CD4-positive, alpha-beta T cell treated with Interleukin-17A for 1 hour (primary cell): ENCODE measurements around the gene SLC17A5.
"Not testable (repeated sequence)": the region's sequence is repeated elsewhere in the genome, so short reads cannot be mapped to it uniquely, and the experiment has no call there.

Experiments used
- DNase-seq: peaks from one replicate; pipeline ENCODE4 v3.0.0-alpha.2; 2020

Gene SLC17A5

DNA sequence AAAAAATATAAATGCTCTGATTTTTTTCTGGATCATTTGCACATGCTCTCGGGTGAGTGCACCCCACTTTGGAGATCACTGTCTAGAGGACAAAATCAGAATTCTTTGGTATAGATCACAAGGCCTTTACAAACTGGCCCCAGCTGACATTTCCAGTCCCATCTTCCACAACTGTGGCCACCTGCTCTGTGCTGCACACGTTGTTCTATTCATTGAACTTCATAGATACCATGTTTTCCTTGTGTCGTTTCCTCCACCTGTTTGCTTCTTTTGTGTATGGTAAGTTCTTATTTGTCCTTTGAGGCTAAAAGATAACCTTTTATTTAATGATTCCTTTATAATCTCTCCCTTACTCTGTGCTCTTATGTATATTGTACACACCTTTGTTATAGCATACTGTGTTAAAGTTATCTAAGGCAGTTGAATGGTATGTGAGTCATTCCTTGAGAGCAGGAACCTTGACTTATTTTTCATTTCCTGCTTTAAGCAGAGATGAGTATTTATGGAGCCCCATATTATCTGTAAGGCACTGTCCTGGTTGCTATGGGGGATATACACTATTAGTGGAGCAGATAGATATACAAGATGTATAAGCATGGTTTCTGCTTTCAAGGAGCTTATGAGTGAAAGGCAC, 12.0 kb upstream of the SLC17A5 start:
- no peak for DNase-seq

DNA sequence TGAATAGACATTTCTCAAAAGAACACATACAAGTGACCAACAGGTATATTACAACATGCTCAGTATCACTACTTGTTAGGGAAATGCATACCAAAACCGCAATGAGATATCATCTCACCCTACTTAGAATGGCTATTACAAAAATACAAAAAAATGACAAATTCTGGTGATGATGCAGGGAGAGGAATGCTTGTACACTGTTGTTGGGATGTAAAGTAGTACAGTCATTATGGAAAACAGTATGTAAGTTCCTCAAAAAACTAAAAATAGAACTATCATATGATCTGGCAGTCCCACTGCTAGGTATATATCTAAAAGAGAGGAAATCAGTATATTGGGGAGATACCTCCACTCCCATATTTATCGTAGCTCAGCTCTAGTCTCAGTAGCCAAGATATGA, 10.9 kb upstream of the SLC17A5 start:
- no peak for DNase-seq

DNA sequence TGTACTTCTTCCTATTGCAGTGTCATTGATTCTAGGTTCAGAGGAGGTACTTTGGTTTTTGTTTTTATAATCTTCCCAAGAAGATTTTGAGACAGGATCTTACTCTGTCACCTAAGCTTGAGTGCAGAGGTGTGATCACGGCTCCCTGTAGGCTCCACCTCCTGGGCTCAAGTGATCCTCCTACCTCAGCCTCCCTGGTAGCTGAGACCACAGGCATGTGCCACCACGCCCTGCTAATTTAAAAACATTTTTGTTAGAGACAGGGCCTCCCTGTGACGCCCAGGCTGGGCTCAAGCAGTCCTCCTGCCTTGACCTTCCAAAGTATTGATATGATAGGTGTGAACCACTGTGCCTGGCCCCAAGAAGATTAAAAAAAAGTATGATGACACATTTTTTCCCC, 3.4 kb upstream of the SLC17A5 start:
- peak; percentile 54 for DNase-seq

GRCh38 chr6:73656531-73657145, 2.8 kb upstream of the SLC17A5 start:
- no peak for DNase-seq

DNA sequence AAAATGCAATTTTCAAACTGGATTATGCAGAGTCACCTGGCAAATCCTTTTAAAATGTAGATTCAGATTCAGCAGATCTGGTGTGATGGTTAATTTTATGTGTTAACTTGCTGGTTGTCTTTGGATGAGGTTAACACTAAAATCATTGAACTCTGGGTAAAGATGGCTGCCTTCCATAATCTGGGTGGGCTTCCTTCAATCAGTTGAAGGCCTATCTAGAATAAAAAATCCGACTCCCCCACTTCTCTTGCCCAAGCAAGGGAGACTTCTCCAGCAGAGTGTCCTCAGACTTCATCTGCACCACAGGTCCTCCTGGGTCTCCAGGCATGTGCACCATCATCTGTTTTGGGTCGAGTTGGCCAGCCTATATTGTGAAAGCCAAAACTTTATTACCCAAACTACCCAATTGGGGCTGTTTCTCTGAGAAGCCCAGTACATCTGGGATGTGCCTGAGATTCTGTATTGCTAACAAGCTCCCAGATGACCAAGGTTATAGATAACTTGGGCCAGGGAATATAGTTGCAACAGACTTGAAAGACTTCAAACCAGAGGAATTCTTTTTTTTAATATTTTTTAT, 1.6 kb upstream of the SLC17A5 start:
- DNase-seq, result no peak

DNA sequence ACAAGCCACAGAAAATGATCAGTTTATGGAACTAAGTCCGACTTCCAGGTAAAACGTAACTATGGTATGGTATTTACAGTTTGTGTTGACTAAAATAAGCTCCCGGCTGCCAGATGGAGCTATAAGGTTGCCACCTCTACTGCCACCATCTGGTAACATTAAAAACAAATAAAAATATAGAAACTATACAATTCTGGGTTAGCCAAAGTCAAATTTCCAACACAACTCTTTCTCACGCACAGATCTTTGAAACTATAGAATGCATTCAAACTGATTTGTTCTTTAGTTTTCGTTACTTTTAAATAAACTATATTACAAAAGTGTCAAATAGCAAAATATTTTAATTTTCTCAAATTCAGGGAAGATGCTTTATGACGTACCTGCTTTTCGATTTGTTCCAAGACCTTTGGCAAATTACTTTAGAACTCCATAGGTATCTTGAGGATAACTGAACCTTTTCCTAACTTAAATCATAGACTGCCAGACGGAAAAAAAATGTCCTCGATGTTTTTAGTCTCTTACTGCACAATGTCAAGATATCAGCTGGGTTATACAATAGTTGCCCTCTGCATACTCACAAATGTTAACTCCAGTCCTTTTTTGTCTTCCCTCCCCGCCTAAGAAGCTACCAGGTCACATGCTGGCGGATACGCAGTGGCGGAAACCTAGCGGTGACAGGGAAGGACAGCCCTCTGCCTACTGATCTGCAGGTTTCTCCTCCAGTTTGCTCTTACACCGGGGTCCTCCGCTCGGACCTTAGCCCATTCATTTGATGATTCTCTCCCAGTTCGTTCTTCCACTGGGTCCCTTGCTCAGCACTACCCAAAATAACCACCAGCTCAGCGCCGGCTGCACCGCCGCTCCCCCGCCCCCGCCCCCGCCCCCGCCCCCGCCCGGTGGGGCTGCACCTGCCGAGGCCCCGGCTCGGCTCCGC, 888 bp downstream of the SLC17A5 start:
- peak; percentile 79 for DNase-seq

- no peak for DNase-seq
Observed at GRCh38 chr6:73649783-73650182, 4.0 kb downstream of the SLC17A5 start.

- no peak for DNase-seq
Observed at GRCh38 chr6:73648166-73648565, 5.6 kb downstream of the SLC17A5 start.

DNA sequence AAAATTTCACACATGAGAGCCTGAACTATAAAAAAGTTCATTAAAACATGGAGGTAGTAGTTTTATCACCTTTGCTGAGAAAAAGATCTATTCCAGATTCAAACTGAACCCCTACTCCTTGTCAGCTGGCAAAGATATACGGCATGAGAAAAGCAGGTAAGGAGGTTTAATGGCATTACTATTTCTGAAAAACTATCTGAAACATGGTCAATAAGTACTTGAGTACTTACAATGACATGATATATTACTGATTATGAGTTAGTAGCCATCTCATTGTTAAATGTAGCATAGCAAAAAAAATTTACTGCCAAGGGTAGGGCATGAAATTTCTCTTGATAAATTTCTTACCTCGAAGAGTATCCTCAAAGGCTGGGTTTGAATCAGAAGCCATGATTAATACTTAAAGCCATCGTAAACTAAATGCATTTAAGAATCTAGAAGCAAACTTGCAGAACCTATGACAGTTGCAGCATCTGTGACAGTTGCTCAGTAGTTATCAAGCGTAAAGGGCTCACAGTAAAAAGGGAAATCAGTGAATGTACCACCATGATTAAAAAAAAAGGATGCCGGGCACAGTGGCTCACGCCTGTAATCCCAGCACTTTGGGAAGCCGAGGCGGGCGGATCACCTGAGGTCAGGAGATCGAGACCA, 8.7 kb downstream of the SLC17A5 start:
- DNase-seq, result no peak

GRCh38 chr6:73644030-73644429, 9.8 kb downstream of the SLC17A5 start:
- no peak for DNase-seq

DNA sequence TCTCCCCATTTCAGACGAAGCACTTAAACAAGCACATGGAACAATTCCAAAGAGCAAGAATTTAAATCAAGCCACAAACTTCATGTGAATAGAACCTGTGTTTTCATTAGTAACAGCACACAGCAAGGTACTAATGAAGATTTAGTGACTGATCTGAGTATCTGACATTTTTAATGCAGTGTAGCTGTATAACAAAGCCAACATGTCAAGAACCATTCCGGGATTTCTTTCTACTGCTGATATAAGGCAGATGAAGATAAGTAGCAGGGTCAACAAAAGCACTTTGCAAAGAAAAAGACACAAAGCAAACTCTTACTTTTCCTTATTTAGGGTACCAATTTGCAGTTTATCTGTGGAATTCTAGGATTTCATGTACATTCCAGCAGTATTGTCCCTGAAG, 11.3 kb downstream of the SLC17A5 start:
- no peak for DNase-seq

- DNase-seq, result no peak
Observed at GRCh38 chr6:73640179-73640750, 13.5 kb downstream of the SLC17A5 start.

- DNase-seq, result no peak
Observed at GRCh38 chr6:73639040-73639439, 14.8 kb downstream of the SLC17A5 start.

DNA sequence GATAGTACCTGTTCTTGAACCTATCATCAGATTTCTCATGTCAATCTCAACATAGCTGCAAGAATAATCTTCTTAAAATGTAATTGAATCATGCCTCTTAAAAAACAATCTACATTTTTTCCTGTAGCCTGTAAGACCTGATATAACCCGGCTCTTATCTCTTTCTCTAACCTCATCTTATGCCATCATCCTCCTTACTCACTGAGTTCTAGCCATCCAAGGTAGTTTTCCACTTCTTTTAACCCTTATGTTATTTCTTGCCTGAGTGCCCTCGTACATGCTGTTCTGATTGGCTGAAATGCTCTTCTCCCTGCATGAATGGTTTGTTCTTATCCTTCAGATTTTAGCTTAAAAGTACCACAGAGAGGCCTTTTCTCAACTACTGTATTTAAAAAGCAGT, 16.4 kb downstream of the SLC17A5 start:
- DNase-seq, result no peak

GRCh38 chr6:73636048-73636447, 17.7 kb downstream of the SLC17A5 start:
- no peak for DNase-seq

GRCh38 chr6:73632346-73632745, 21.4 kb downstream of the SLC17A5 start:
- no peak for DNase-seq

DNA sequence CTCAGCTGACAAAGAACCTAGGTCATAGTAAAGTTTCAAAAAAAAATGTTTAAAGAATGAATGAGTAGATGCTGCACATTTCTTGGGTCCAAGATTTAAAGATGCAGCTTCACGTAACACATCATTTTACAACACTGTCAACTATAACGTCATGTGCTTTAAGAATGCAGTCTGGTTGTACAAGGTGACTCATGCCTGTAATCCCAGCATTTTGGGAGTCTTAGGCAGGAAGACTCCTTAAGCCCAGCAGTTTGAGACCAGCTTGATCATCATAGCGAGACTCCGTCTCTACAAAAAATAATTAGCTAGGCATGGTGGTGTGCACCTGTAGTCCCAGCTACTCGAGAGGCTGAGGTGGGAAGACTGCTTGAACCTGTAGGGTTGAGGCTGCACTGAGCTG, 21.9 kb downstream of the SLC17A5 start:
- no peak for DNase-seq

DNA sequence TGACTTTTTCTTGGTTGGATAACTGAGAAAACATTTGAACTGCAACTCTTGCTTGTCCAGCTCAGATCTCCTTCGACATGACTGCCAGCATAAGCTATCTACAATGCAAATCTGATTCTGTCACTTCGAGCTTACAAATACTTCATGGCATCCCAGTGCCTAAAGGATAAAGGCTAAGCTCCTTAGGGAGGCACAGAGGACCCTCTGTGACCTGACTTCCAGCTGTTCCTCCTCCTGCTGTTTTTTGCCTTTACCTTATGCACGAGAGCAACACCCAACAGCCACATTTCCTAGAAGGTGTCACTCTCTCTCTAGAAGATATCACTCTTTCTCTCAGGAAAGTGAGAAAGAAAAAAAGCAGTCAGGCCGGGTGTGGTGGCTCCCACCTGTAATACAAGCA, 23.4 kb downstream of the SLC17A5 start:
- DNase-seq, result no peak

GRCh38 chr6:73624896-73625295, 28.9 kb downstream of the SLC17A5 start:
- no peak for DNase-seq

- DNase-seq, result not testable (repeated sequence)
Observed at GRCh38 chr6:73623480-73623879, 30.3 kb downstream of the SLC17A5 start.

- DNase-seq, result not testable (repeated sequence)
Observed at GRCh38 chr6:73618082-73618481, 35.7 kb downstream of the SLC17A5 start.

DNA sequence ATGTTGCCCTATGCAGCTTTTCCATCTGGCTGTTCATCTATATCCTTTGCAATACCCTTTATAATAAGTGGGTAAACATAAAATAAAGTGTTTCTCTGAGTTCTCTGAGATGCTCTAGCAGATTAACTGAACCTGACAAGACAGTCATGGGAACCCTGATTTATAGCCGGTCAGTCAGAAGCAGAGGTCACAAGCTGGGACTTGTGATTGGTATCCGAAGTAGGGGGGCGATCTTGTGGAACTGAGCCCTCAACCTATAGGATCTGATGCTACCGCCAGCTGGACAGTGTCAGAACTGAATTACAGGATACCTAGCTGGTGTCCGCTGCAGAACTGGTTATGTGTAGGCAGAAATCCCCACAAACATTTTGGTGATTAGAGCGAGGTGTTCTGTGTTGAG, 39.0 kb downstream of the SLC17A5 start:
- no peak for DNase-seq
